ENCODE measurements around the gene GABARAPL2. TPM values are rescaled to one million over a fixed set of nuclear protein-coding genes. Genes with fewer than 3 reads are reported as not detected.

GABARAPL2 gene
- total and polyA plus RNA-seq, 7 experiments from 2014 or later = 57.9 to 293 (median 79.6) TPM

GRCh38 chr16:75559564-75560372 is 6.4 kb upstream of the GABARAPL2 start:
- no peak overlapping the region for H3K27ac ChIP-seq (ENCODE audit: low read depth, low read length)

GRCh38 chr16:75565640-75566039 is 539 bp upstream of the GABARAPL2 start:
- ChIA-PET CTCF (interaction anchor here (0.9 to 1.5 kb wide), 4 partner anchors 9 to 332 kb away, joined by 3 to 4 read pairs (median 4); partner anchors contain the start of gene TMEM231), POLR2A (interaction anchor here (0.8 to 5.4 kb wide), 9 partner anchors 9 to 132 kb away, joined by 3 to 45 read pairs (median 7); partner anchors contain the start of genes ADAT1, CFDP1, KARS1 and TERF2IP)
- peak overlapping the region; percentile 88 to 100 (median 96) for H3K4me3 Mint-ChIP-seq
- Histone ChIP-seq H3K4me1 (ENCODE audit: control insufficient read depth in 2 of 2, insufficient read depth in 2 of 2, low read length in 2 of 2) (peaks cover 20 to 27% of the 10 kb centered on the region in 2 donors), H3K9me3 (ENCODE audit: control insufficient read depth in 2 of 3, low read length in 3 of 3) (no peaks in the 10 kb centered on the region), H3K4me3 (ENCODE audit: low read length) (peak overlapping the region; percentile 93), H3K27me3 (ENCODE audit: control insufficient read depth in 2 of 2, insufficient read depth in 2 of 2, low read length in 2 of 2) (no peaks in the 10 kb centered on the region), H3K27ac (ENCODE audit: low read depth, low read length) (peak overlapping the region; percentile 90), H3K36me3 (ENCODE audit: control insufficient read depth in 2 of 3, insufficient read depth in 3 of 3, low read length in 3 of 3) (peaks cover 10 to 35% (median 16%) of the 10 kb centered on the region in 3 experiments)
- ATAC-seq (no peak), DNase-seq (no peak)
- peak overlapping the region; percentile 79 to 100 (median 92) for H3K27ac Mint-ChIP-seq
- H3K36me3 Mint-ChIP-seq = peaks cover 0 to 8% (median 4%) of the 10 kb centered on the region in 5 donors
- intact Hi-C loops (cut with micrococcal nuclease) = loop anchor here (1.0 to 10.0 kb wide), 14 partner anchors 9 to 1626 kb away; partner anchors contain the start of genes ADAT1 (in 2 of the 2), CFDP1 (in 2 of the 2), KARS1 (in 2 of the 2) and TERF2IP (in 2 of the 2)
- H3K4me1 Mint-ChIP-seq = peaks cover 25 to 48% (median 45%) of the 10 kb centered on the region in 7 donors
- H3K9me3 Mint-ChIP-seq = no peaks in the 10 kb centered on the region
- peaks cover 8 to 16% (median 13%) of the 10 kb centered on the region in 5 donors for H3K27me3 Mint-ChIP-seq

More at GRCh38 chr16:75559564-75560372, 6.4 kb upstream of the GABARAPL2 start:
- H3K9me3 ChIP-seq (ENCODE audit: control insufficient read depth in 2 of 3, low read length in 3 of 3) = no peaks in the 10 kb centered on the region
- DNase-seq (no peak), ATAC-seq (no peak)
- H3K27me3 Mint-ChIP-seq = peaks cover 8 to 30% (median 13%) of the 10 kb centered on the region in 5 donors
- POLR2A ChIA-PET = no interaction called here
- no peaks in the 10 kb centered on the region for H3K36me3 ChIP-seq (ENCODE audit: control insufficient read depth in 2 of 3, insufficient read depth in 3 of 3, low read length in 3 of 3)
- CTCF ChIA-PET = no interaction called here
- no peak overlapping the region for H3K27ac Mint-ChIP-seq
- intact Hi-C loops (cut with micrococcal nuclease) = loop anchor here (5.0 to 10.0 kb wide), 6 partner anchors 97 to 1262 kb away; partner anchors contain the start of genes PSMD7 (in 1 of the 2), RFWD3 (in 1 of the 2), TMEM170A (in 1 of the 2) and ZFP1 (in 1 of the 2)
- H3K4me1 Mint-ChIP-seq = peaks cover 5 to 14% (median 10%) of the 10 kb centered on the region in 7 donors
- H3K4me3 Mint-ChIP-seq = no peak overlapping the region
- H3K9me3 Mint-ChIP-seq = no peaks in the 10 kb centered on the region
- H3K36me3 Mint-ChIP-seq = no peaks in the 10 kb centered on the region
- H3K4me3 ChIP-seq (ENCODE audit: low read length) = no peak overlapping the region
- peaks cover 9 to 10% of the 10 kb centered on the region in 2 donors for H3K4me1 ChIP-seq (ENCODE audit: control insufficient read depth in 2 of 2, insufficient read depth in 2 of 2, low read length in 2 of 2)
- no peaks in the 10 kb centered on the region for H3K27me3 ChIP-seq (ENCODE audit: control insufficient read depth in 2 of 2, insufficient read depth in 2 of 2, low read length in 2 of 2)

GRCh38 chr16:75566758-75567255 is 628 bp downstream of the GABARAPL2 start:
- Mint-ChIP-seq H3K36me3 (peaks cover 0 to 12% (median 4%) of the 10 kb centered on the region in 5 donors), H3K27me3 (peaks cover 8 to 16% (median 13%) of the 10 kb centered on the region in 5 donors), H3K4me1 (peaks cover 25 to 52% (median 49%) of the 10 kb centered on the region in 7 donors), H3K27ac (peak overlapping the region in 8 of 9 donors; percentile 55 to 93 (median 84)), H3K4me3 (peak overlapping the region; percentile 86 to 100 (median 96)), H3K9me3 (peaks cover 0 to 2% (median 0%) of the 10 kb centered on the region in 11 donors)
- peak; percentile 1 for ATAC-seq
- peak overlapping the region; percentile 90 for H3K27ac ChIP-seq (ENCODE audit: low read depth, low read length)
- no peaks in the 10 kb centered on the region for H3K9me3 ChIP-seq (ENCODE audit: control insufficient read depth in 2 of 3, low read length in 3 of 3)
- peak overlapping the region; percentile 93 for H3K4me3 ChIP-seq (ENCODE audit: low read length)
- ChIA-PET CTCF (interaction anchor here (0.5 to 1.5 kb wide), 4 partner anchors 11 to 708 kb away, joined by 3 to 4 read pairs (median 3); partner anchors contain the start of gene TMEM231), POLR2A (interaction anchor here (0.7 to 5.4 kb wide), 11 partner anchors 9 to 133 kb away, joined by 3 to 45 read pairs (median 4); partner anchors contain the start of genes ADAT1, CFDP1, KARS1 and TERF2IP)
- H3K36me3 ChIP-seq (ENCODE audit: control insufficient read depth in 2 of 3, insufficient read depth in 3 of 3, low read length in 3 of 3) = peaks cover 10 to 42% (median 16%) of the 10 kb centered on the region in 3 experiments
- DNase-seq = peak in 6 of 9 donors; percentile 8 to 40 (median 18)
- intact Hi-C loops (cut with micrococcal nuclease) = loop anchor here (1.0 to 10.0 kb wide), 14 partner anchors 11 to 1624 kb away; partner anchors contain the start of genes ADAT1 (in 2 of the 2), CFDP1 (in 2 of the 2), KARS1 (in 2 of the 2) and TERF2IP (in 2 of the 2)
- H3K4me1 ChIP-seq (ENCODE audit: control insufficient read depth in 2 of 2, insufficient read depth in 2 of 2, low read length in 2 of 2) = peaks cover 20 to 27% of the 10 kb centered on the region in 2 donors
- no peaks in the 10 kb centered on the region for H3K27me3 ChIP-seq (ENCODE audit: control insufficient read depth in 2 of 2, insufficient read depth in 2 of 2, low read length in 2 of 2)

DNA sequence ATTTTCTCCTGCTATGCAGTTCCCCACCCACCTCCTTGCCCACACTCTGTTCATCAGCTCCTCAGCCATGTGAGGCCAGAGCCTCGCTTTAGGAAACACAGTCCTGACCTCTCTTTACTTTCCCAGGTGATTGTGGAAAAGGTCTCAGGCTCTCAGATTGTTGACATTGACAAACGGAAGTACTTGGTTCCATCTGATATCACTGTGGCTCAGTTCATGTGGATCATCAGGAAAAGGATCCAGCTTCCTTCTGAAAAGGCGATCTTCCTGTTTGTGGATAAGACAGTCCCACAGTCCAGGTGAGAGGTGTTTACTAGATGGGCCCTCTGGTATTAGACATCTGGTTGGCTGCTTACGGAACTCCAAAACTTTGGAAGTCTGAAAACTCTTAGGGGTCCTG is 1.7 kb downstream of the GABARAPL2 start:
- Mint-ChIP-seq H3K4me1 (peaks cover 27 to 60% (median 50%) of the 10 kb centered on the region in 7 donors), H3K27me3 (peaks cover 8 to 10% (median 9%) of the 10 kb centered on the region in 5 donors), H3K27ac (peak overlapping the region in 8 of 9 donors; percentile 3 to 93 (median 74)), H3K36me3 (peaks cover 0 to 12% (median 4%) of the 10 kb centered on the region in 5 donors), H3K4me3 (peak overlapping the region; percentile 86 to 100 (median 96)), H3K9me3 (peaks cover 0 to 2% (median 0%) of the 10 kb centered on the region in 11 donors)
- ATAC-seq (no peak), DNase-seq (no peak)
- H3K36me3 ChIP-seq (ENCODE audit: control insufficient read depth in 2 of 3, insufficient read depth in 3 of 3, low read length in 3 of 3) = peaks cover 10 to 53% (median 24%) of the 10 kb centered on the region in 3 experiments
- peak overlapping the region; percentile 24 for H3K27ac ChIP-seq (ENCODE audit: low read depth, low read length)
- peaks cover 20 to 27% of the 10 kb centered on the region in 2 donors for H3K4me1 ChIP-seq (ENCODE audit: control insufficient read depth in 2 of 2, insufficient read depth in 2 of 2, low read length in 2 of 2)
- H3K4me3 ChIP-seq (ENCODE audit: low read length) = no peak overlapping the region
- POLR2A ChIA-PET = interaction anchor here (0.7 to 5.4 kb wide), 7 partner anchors 8 to 1623 kb away, joined by 3 to 45 read pairs (median 4); partner anchors contain the start of genes ADAT1, KARS1, MON1B and TERF2IP
- no peaks in the 10 kb centered on the region for H3K9me3 ChIP-seq (ENCODE audit: control insufficient read depth in 2 of 3, low read length in 3 of 3)
- H3K27me3 ChIP-seq (ENCODE audit: control insufficient read depth in 2 of 2, insufficient read depth in 2 of 2, low read length in 2 of 2) = no peaks in the 10 kb centered on the region
- intact Hi-C loops (cut with micrococcal nuclease) = loop anchor here (5.0 to 10.0 kb wide), 4 partner anchors 371 to 903 kb away; partner anchors contain the start of genes RFWD3 (in 1 of the 2) and WDR59 (in 1 of the 2)
- CTCF ChIA-PET = no interaction called here

- H3K4me3 Mint-ChIP-seq = peak overlapping the region in 2 of 10 donors; percentile 13 to 71
- no peaks in the 10 kb centered on the region for H3K27me3 Mint-ChIP-seq
- intact Hi-C loops (cut with micrococcal nuclease) = loop anchor here in 1 of 2 donors (10.0 kb wide), 1 partner anchor 194 kb away; no protein-coding TSS in a partner anchor
- H3K4me1 Mint-ChIP-seq = peaks cover 27 to 66% (median 58%) of the 10 kb centered on the region in 7 donors
- peaks cover 20 to 27% of the 10 kb centered on the region in 2 donors for H3K4me1 ChIP-seq (ENCODE audit: control insufficient read depth in 2 of 2, insufficient read depth in 2 of 2, low read length in 2 of 2)
- ATAC-seq (no peak), DNase-seq (no peak)
- H3K36me3 Mint-ChIP-seq = peaks cover 3 to 27% (median 7%) of the 10 kb centered on the region in 5 donors
- POLR2A ChIA-PET = interaction anchor here (5.4 kb wide), 1 partner anchor 52 kb away, joined by 38 read pairs; the partner anchor contains the start of gene ADAT1
- H3K9me3 Mint-ChIP-seq = peaks cover 0 to 2% (median 0%) of the 10 kb centered on the region in 11 donors
- no peaks in the 10 kb centered on the region for H3K9me3 ChIP-seq (ENCODE audit: control insufficient read depth in 2 of 3, low read length in 3 of 3)
- no peak overlapping the region for H3K4me3 ChIP-seq (ENCODE audit: low read length)
- H3K27ac Mint-ChIP-seq = peak overlapping the region in 2 of 9 donors; percentile 14 to 49
- peaks cover 20 to 75% (median 28%) of the 10 kb centered on the region in 3 experiments for H3K36me3 ChIP-seq (ENCODE audit: control insufficient read depth in 2 of 3, insufficient read depth in 3 of 3, low read length in 3 of 3)
- no peak overlapping the region for H3K27ac ChIP-seq (ENCODE audit: low read depth, low read length)
- H3K27me3 ChIP-seq (ENCODE audit: control insufficient read depth in 2 of 2, insufficient read depth in 2 of 2, low read length in 2 of 2) = no peaks in the 10 kb centered on the region
- CTCF ChIA-PET = interaction anchor here (0.8 kb wide), 1 partner anchor 53 kb away, joined by 6 read pairs; no protein-coding TSS in a partner anchor
Measured at GRCh38 chr16:75570396-75571065, 4.4 kb downstream of the GABARAPL2 start.

All from naive thymus-derived CD4-positive, alpha-beta T cell (primary cell).